Measurements from ENCODE around the gene DRG2. TPM values are rescaled to one million over a fixed set of nuclear protein-coding genes. Genes with fewer than 3 reads are reported as not detected.

Gene DRG2
- total and polyA plus RNA-seq, 10 of the 15 experiments (the other 5 are each of a cell fraction or from before 2014, with no cell fraction given), result 9.1 to 64.8 (median 45.7) TPM

- TF ChIP-seq PML (IDR thresholded peaks at IDR 0.05; ENCODE audit: low read length) (no peak), PKNOX1 (IDR thresholded peaks at IDR 0.05) (peak; percentile 3; the same call in 1 of the 2 replicates), BCL3 (IDR thresholded peaks at IDR 0.05; ENCODE audit: borderline replicate concordance, insufficient read depth, low read depth, low read length, poor library complexity, severe bottlenecking) (peak; percentile 73), SMARCA5 (IDR thresholded peaks at IDR 0.05) (no peak)
These were observed 49.4 kb upstream of the DRG2 start (continued) for GRCh38 chr17:18038149-18038850.

GRCh38 chr17:18038861-18039534, 48.8 kb upstream of the DRG2 start, which contains the start of the genes ATPAF2 and GID4:
TSS of gene ATPAF2 (minus strand) at chr17:18039168. CDS start at chr17:18039013, 155 bp downstream.
TSS of gene GID4 (plus strand) at chr17:18039408. CDS start at chr17:18039465, 57 bp downstream.
- H3K4me2 ChIP-seq (ENCODE audit: control insufficient read depth, insufficient read depth), result peak within 1 kb of the TSS; percentile 93
- no peaks in the 10 kb centered on the region for H3K36me3 ChIP-seq (ENCODE audit: control insufficient read depth in 2 of 2, insufficient read depth in 2 of 2, low read length in 1 of 2)
- peaks cover 25% of the 10 kb centered on the region for H3K79me2 ChIP-seq (ENCODE audit: control insufficient read depth, insufficient read depth, low read length)
- ChIA-PET RAD21 (ENCODE audit: unreplicated experiment) (interaction anchor here (1.3 to 1.4 kb wide), 2 partner anchors 67 to 79 kb away, joined by 3 read pairs; partner anchors contain the start of genes DRC3 and TOM1L2), CTCF (interaction anchor here (1.0 to 2.4 kb wide), 4 partner anchors 52 to 120 kb away, joined by 3 to 7 read pairs (median 6); partner anchors contain the start of genes DRC3 and TOM1L2), POLR2A (interaction anchor here (0.5 to 1.9 kb wide), 2 partner anchors 67 to 1162 kb away, joined by 3 to 6 read pairs; partner anchors contain the start of genes DRC3 and TOM1L2), SMC1A (ENCODE audit: uncharacterized antibody, unreplicated experiment) (interaction anchor here (0.9 kb wide), 1 partner anchor 80 kb away, joined by 3 read pairs; no protein-coding TSS in a partner anchor)
- FAIRE-seq (peak; percentile 80), DNase-seq (ENCODE audit: low read depth, low spot score) (peak; percentile 95), ATAC-seq (peak; percentile 95)
- no peaks in the 10 kb centered on the region for H3K9me3 ChIP-seq (replicated peaks; ENCODE audit: control insufficient read depth, insufficient read depth, low read length)
- H3K4me1 ChIP-seq (ENCODE audit: control insufficient read depth, insufficient read depth, low read length), result peaks cover 17% of the 10 kb centered on the region
- intact Hi-C loops (cut with micrococcal nuclease; ENCODE audit: unreplicated experiment) (loop anchor here (1.0 to 5.0 kb wide), 3 partner anchors 48 to 217 kb away; partner anchors contain the start of gene DRG2), in situ Hi-C loops (cut with MboI) (no loop called here)
- H3K27ac ChIP-seq (ENCODE audit: control insufficient read depth, insufficient read depth), result peak within 1 kb of the TSS; percentile 60
- peak within 1 kb of the TSS; percentile 82 for H3K9ac ChIP-seq (ENCODE audit: control insufficient read depth, insufficient read depth, low read length)
- no peaks in the 10 kb centered on the region for H4K20me1 ChIP-seq (ENCODE audit: control insufficient read depth, insufficient read depth)
- WGBS (ENCODE audit: insufficient coverage, insufficient replicate concordance, low lambda C conversion rate, missing lambda C conversion rate), result under 1% methylated on average over 67 of the region's 67 CpGs
- H2AFZ ChIP-seq (ENCODE audit: control insufficient read depth, low read depth, low read length), result peak within 1 kb of the TSS; percentile 88
- BruUV-seq (replicated peaks), result no TSS peak
- H3K27me3 ChIP-seq (replicated peaks in 1 of 2; ENCODE audit: control insufficient read depth in 2 of 2, insufficient read depth in 2 of 2, low read length in 1 of 2), result no peaks in the 10 kb centered on the region
- peak within 1 kb of the TSS; percentile 87 for H3K4me3 ChIP-seq
- peak; percentile 67; the same call in 1 of the 2 replicates for TF ChIP-seq LARP7 (IDR thresholded peaks at IDR 0.05)
- TF ChIP-seq ZBED1 (IDR thresholded peaks at IDR 0.05; ENCODE audit: borderline replicate concordance), result no peak
- TF ChIP-seq NRF1 (conservative IDR thresholded peaks at IDR 0.05; ENCODE audit: low read depth, low read length), result peak; percentile 75
- TF ChIP-seq SIN3A (IDR thresholded peaks at IDR 0.05; ENCODE audit: low read depth, low read length), result peak; percentile 80; the same call in 1 of the 2 replicates
- no peak for TF ChIP-seq STAT3 (IDR thresholded peaks at IDR 0.05; ENCODE audit: low read depth, low read length)
- peak; percentile 59; the same call in 1 of the 2 replicates for TF ChIP-seq NFYA (IDR thresholded peaks at IDR 0.05; ENCODE audit: borderline replicate concordance, low read depth, low read length)
- peak; percentile 50 for TF ChIP-seq FOS (IDR thresholded peaks at IDR 0.05; ENCODE audit: borderline replicate concordance, extremely low read depth, insufficient read length)
- peak; percentile 98 for TF ChIP-seq PKNOX1 (IDR thresholded peaks at IDR 0.05)
- no peak for TF ChIP-seq SMARCA5 (IDR thresholded peaks at IDR 0.05)
- peak; percentile 86; the same call in 1 of the 2 replicates for TF ChIP-seq NBN (IDR thresholded peaks at IDR 0.05)
- peak; percentile 96 for TF ChIP-seq CHD2 (IDR thresholded peaks at IDR 0.05; ENCODE audit: borderline replicate concordance, low read depth, low read length)
- TF ChIP-seq JUNB (IDR thresholded peaks at IDR 0.05), result no peak
- TF ChIP-seq ELK1 (IDR thresholded peaks at IDR 0.05; ENCODE audit: low read depth, low read length), result 0 out of 2 replicates have a peak, but pooled peaks have one; percentile 48
- TF ChIP-seq TCF12 (IDR thresholded peaks at IDR 0.05; ENCODE audit: low read depth, low read length), result 0 out of 2 replicates have a peak, but pooled peaks have one; percentile 13
